GM12878 (cell line): ENCODE measurements around the gene OR14J1. TPM values are rescaled to one million over a fixed set of nuclear protein-coding genes. Genes with fewer than 3 reads are reported as not detected.

Experiments used
- ATAC-seq: fragments of 200-7000 bp; cut with Tn5 transposase; 3 replicates; pipeline ENCODE4 v1.9.1; 2020; ENCODE audit warnings: mild to moderate bottlenecking, moderate library complexity
- BruUV-seq: library from RNA; stranded (reverse); fragments of 400-500 nt; replicated peaks from 2 replicates; lab custom pipeline; 2021; lab: Mats Ljungman, UMichigan
- CTCF ChIA-PET: fragments of 300-600 bp; sonication (Branson Sonifier 250); formaldehyde crosslinking; extraction: SDS; loops from one replicate; lab custom pipeline; 2021; ENCODE audit warnings: inconsistent platforms; lab: Yijun Ruan, JAX
- POLR2A ChIA-PET: fragments of 350-600 bp; formaldehyde crosslinking; extraction: SDS; loops from one replicate; lab custom pipeline; 2021; ENCODE audit warnings: inconsistent platforms; lab: Charles Lee
- RAD21 ChIA-PET: fragments of 300-600 bp; sonication (Branson Sonifier 250); formaldehyde crosslinking; loops from one replicate; lab custom pipeline; 2023; ENCODE audit warnings: antibody characterized with exemption; ENCODE audit not compliant: unreplicated experiment; lab: Charles Lee
- SMC1A ChIA-PET: fragments of 300-600 bp; sonication (Branson Sonifier 250); formaldehyde crosslinking; loops from one replicate; lab custom pipeline; 2023; ENCODE audit not compliant: unreplicated experiment, uncharacterized antibody; lab: Charles Lee
- DNase-seq: peaks from one replicate; pipeline ENCODE4 v3.0.0-alpha.2; 2011; ENCODE audit warnings: low read depth, low spot score
- FAIRE-seq: peaks from 3 replicates; lab custom pipeline; 2011; peaks lifted over from hg19 to GRCh38; lab: Jason Lieb, UNC
- H2AFZ ChIP-seq: 2 replicates; pipeline ENCODE4 v1.6.0; 2011; ENCODE audit warnings: low read depth, low read length, control low read depth; ENCODE audit not compliant: control insufficient read depth
- H3K27ac ChIP-seq: 2 replicates; pipeline ENCODE4 v1.5.1; 2011; ENCODE audit warnings: control low read depth; ENCODE audit not compliant: control insufficient read depth, insufficient read depth
- H3K27me3 ChIP-seq, 2 experiments: replicated peaks in 1 of 2; 2 replicates each; pipeline versions ENCODE4 v1.6.0 to v1.6.1; 2011; ENCODE audit warnings: low read length in 1 of 2; ENCODE audit not compliant: control insufficient read depth in 2 of 2, insufficient read depth in 2 of 2
- H3K36me3 ChIP-seq, 2 experiments: 2 replicates each; pipeline ENCODE4 v1.5.1; 2011; ENCODE audit warnings: low read length in 1 of 2; ENCODE audit not compliant: control insufficient read depth in 2 of 2, insufficient read depth in 2 of 2
- H3K4me1 ChIP-seq: 2 replicates; pipeline ENCODE4 v1.6.1; 2011; ENCODE audit warnings: mild to moderate bottlenecking, low read length, moderate library complexity, mixed read lengths; ENCODE audit not compliant: control insufficient read depth, insufficient read depth
- H3K4me2 ChIP-seq: 2 replicates; pipeline ENCODE4 v1.6.0; 2011; ENCODE audit warnings: control low read depth; ENCODE audit not compliant: control insufficient read depth, insufficient read depth
- H3K4me3 ChIP-seq: fragments of 200-600 bp; sonication (generic); 2 replicates; pipeline ENCODE4 v1.5.1; 2016
- H3K79me2 ChIP-seq: 2 replicates; pipeline ENCODE4 v1.6.0; 2011; ENCODE audit warnings: low read length; ENCODE audit not compliant: control insufficient read depth, insufficient read depth
- H3K9ac ChIP-seq: 2 replicates; pipeline ENCODE4 v1.8.0; 2011; ENCODE audit warnings: low read length, control low read depth, mixed read lengths; ENCODE audit not compliant: control insufficient read depth, insufficient read depth
- H3K9me3 ChIP-seq: replicated peaks from 3 replicates; pipeline ENCODE4 v1.5.1; 2011; ENCODE audit warnings: mild to moderate bottlenecking, low read length; ENCODE audit not compliant: control insufficient read depth, insufficient read depth
- H4K20me1 ChIP-seq: 2 replicates; pipeline ENCODE4 v1.6.0; 2011; ENCODE audit not compliant: control insufficient read depth, insufficient read depth
- GABPA ChIP-seq: IDR thresholded peaks from 2 replicates; pipeline ENCODE4 v1.6.1; 2014; ENCODE audit warnings: antibody characterized with exemption, low read depth, mild to moderate bottlenecking, inconsistent platforms
- GATAD2B ChIP-seq: fragments of 450-650 bp; conservative IDR thresholded peaks from 2 replicates; pipeline ENCODE4 v1.6.1; 2017; ENCODE audit warnings: low read depth, mild to moderate bottlenecking, moderate library complexity
- IRF4 ChIP-seq: IDR thresholded peaks from 2 replicates; pipeline ENCODE4 v1.6.1; 2011; ENCODE audit warnings: low read depth, low read length
- JUNB ChIP-seq: IDR thresholded peaks from 2 replicates; pipeline ENCODE4 v1.6.1; 2016; ENCODE audit warnings: antibody characterized with exemption, mild to moderate bottlenecking
- MEF2B ChIP-seq: fragments of 450-650 bp; IDR thresholded peaks from 2 replicates; pipeline ENCODE4 v1.6.1; 2018; ENCODE audit warnings: mild to moderate bottlenecking, moderate library complexity; ENCODE audit not compliant: partially characterized antibody, poor library complexity, severe bottlenecking
- MTA2 ChIP-seq: fragments of 450-650 bp; IDR thresholded peaks from 2 replicates; pipeline ENCODE4 v1.6.1; 2016; ENCODE audit warnings: low read depth, mild to moderate bottlenecking, moderate library complexity
- NR2C1 ChIP-seq: fragments of 450-650 bp; IDR thresholded peaks from 2 replicates; pipeline ENCODE4 v1.6.1; 2017; ENCODE audit warnings: antibody characterized with exemption, mild to moderate bottlenecking, moderate library complexity
- PAX5 ChIP-seq: IDR thresholded peaks from 2 replicates; pipeline ENCODE4 v1.6.1; 2011; ENCODE audit warnings: low read depth, low read length, borderline replicate concordance
- RELA ChIP-seq: fragments of 450-650 bp; IDR thresholded peaks from 2 replicates; pipeline ENCODE4 v1.8.0; 2014; ENCODE audit warnings: borderline replicate concordance; ENCODE audit not compliant: partially characterized antibody
- SMARCA5 ChIP-seq: fragments of 450-650 bp; IDR thresholded peaks from 2 replicates; pipeline ENCODE4 v1.6.1; 2017; ENCODE audit warnings: mild to moderate bottlenecking
- SP1 ChIP-seq: IDR thresholded peaks from one replicate; pipeline ENCODE4 v1.6.1; 2011; ENCODE audit warnings: low read depth, low read length
- SPI1 ChIP-seq: IDR thresholded peaks from 2 replicates; pipeline ENCODE4 v1.6.1; 2011; ENCODE audit warnings: low read depth, mild to moderate bottlenecking, low read length, moderate library complexity, borderline replicate concordance; ENCODE audit not compliant: insufficient read depth
- SREBF2 ChIP-seq: IDR thresholded peaks from 2 replicates; pipeline ENCODE4 v1.6.1; 2012; ENCODE audit warnings: mild to moderate bottlenecking, low read length
- STAT3 ChIP-seq: IDR thresholded peaks from 2 replicates; pipeline ENCODE4 v1.6.1; 2011; ENCODE audit warnings: low read depth, low read length, improper control_type of control experiment
- WRNIP1 ChIP-seq: IDR thresholded peaks from 2 replicates; pipeline ENCODE4 v1.6.1; 2011; ENCODE audit warnings: low read depth, low read length, improper control_type of control experiment, borderline replicate concordance
- ZNF384 ChIP-seq: IDR thresholded peaks from 2 replicates; pipeline ENCODE4 v1.6.1; 2012; ENCODE audit warnings: low read depth, mild to moderate bottlenecking, low read length, improper control_type of control experiment, borderline replicate concordance
- WGBS: methylation state at CpG from one replicate; pipeline ENCODE4 v1.1.6; 2016; ENCODE audit warnings: low lambda C conversion rate; ENCODE audit not compliant: insufficient replicate concordance, insufficient coverage; ENCODE audit errors: missing lambda C conversion rate; 5-methylcytosine and 5-hydroxymethylcytosine counted together
- in situ Hi-C: fragments of 300-500 bp; cut with MboI; formaldehyde crosslinking; loops from 9 replicates; pipeline ENCODE4 v1.14.3; 2018; ENCODE audit warnings: mixed read lengths
- intact Hi-C: fragments of 100-400 bp; cut with micrococcal nuclease; formaldehyde crosslinking; loops from one replicate; pipeline ENCODE4 v1.14.2; 2022; ENCODE audit not compliant: unreplicated experiment
- polyA plus RNA-seq, 11 experiments: library from polyadenylated mRNA; depleted of rRNA in 4 of 11; unstranded in 6 of 11; stranded (reverse) in 5 of 11; fragments of >200 nt; fragmentation: Nextera tagmentation in 4 of 11; fragmentation: Illumina TruSeq in 1 of 11; extraction: Ambion mirVana in 4 of 11; extraction: Trizol in 1 of 11; gene quantifications; 1 replicate in 1 of 11; 2 replicates in 10 of 11; pipeline versions ENCODE4 v1.2.1 to v1.2.3, GENCODE V29; 2011 to 2016; ENCODE audit warnings: inconsistent platforms in 2 of 11, missing spikeins in 2 of 11, low read depth in 1 of 11
- total RNA-seq, 4 experiments: library from RNA; depleted of rRNA in 3 of 4; stranded (reverse); fragments of >200 nt in 3 of 4; fragmentation: Illumina TruSeq in 1 of 4; extraction: Trizol in 1 of 4; gene quantifications; 2 replicates each; pipeline versions ENCODE4 v1.2.1 to v1.2.3, GENCODE V29; 2013 to 2021

OR14J1 gene
- total and polyA plus RNA-seq, 10 of the 15 experiments (the other 5 are each of a cell fraction or from before 2014, with no cell fraction given): not detected

- ChIA-PET RAD21 (no interaction called here), CTCF (interaction anchor here (1.2 kb wide), 1 partner anchor 13 kb away, joined by 3 read pairs; no protein-coding TSS in a partner anchor), SMC1A (no interaction called here), POLR2A (no interaction called here)
- Histone ChIP-seq H3K27me3 (no peaks in the 10 kb centered on the region), H3K79me2 (no peaks in the 10 kb centered on the region), H2AFZ (no peak overlapping the region), H3K4me3 (no peak overlapping the region), H4K20me1 (no peaks in the 10 kb centered on the region), H3K4me2 (no peak overlapping the region), H3K9me3 (no peaks in the 10 kb centered on the region), H3K4me1 (no peaks in the 10 kb centered on the region), H3K27ac (no peak overlapping the region), H3K36me3 (no peaks in the 10 kb centered on the region), H3K9ac (no peak overlapping the region)
- in situ Hi-C loops: no loop called here
- ATAC-seq (no peak), DNase-seq (no peak), FAIRE-seq (no peak)
- BruUV-seq: no TSS peak
- WGBS: 20% methylated on average over 12 of the region's 12 CpGs
- intact Hi-C loops: no loop called here
- TF ChIP-seq PAX5: no peak
- no peak for TF ChIP-seq WRNIP1
- TF ChIP-seq SMARCA5: no peak
- no peak for TF ChIP-seq SPI1
- TF ChIP-seq SP1: no peak
- TF ChIP-seq GABPA: no peak
- TF ChIP-seq ZNF384: no peak
- no peak for TF ChIP-seq MTA2
- no peak for TF ChIP-seq IRF4
- no peak for TF ChIP-seq GATAD2B
- TF ChIP-seq NR2C1: no peak
- no peak for TF ChIP-seq MEF2B
- TF ChIP-seq RELA: no peak
- TF ChIP-seq SREBF2: no peak
- TF ChIP-seq JUNB: no peak
- no peak for TF ChIP-seq STAT3
These were observed 6.3 kb upstream of the OR14J1 start for GRCh38 chr6:29295181-29295585.
